Ishikawa (cell line): ENCODE measurements around the gene C14orf132.

Experiments used
- CEBPB ChIP-seq: IDR thresholded peaks from 2 replicates; pipeline ENCODE4 v1.6.1; 2012
- CREB1 ChIP-seq: IDR thresholded peaks from 2 replicates; pipeline ENCODE4 v1.6.1; 2012; ENCODE audit warnings: low read depth
- EGR1 ChIP-seq: IDR thresholded peaks from 2 replicates; pipeline ENCODE4 v1.6.1; 2012
- EP300 ChIP-seq: IDR thresholded peaks from 2 replicates; pipeline ENCODE4 v1.6.1; 2012; ENCODE audit warnings: borderline replicate concordance
- FOXM1 ChIP-seq: IDR thresholded peaks from 2 replicates; pipeline ENCODE4 v1.6.1; 2012; ENCODE audit warnings: low read depth, borderline replicate concordance
- MAX ChIP-seq: IDR thresholded peaks from 2 replicates; pipeline ENCODE4 v1.6.1; 2012
- NFIC ChIP-seq: IDR thresholded peaks from 2 replicates; pipeline ENCODE4 v1.6.1; 2012
- RAD21 ChIP-seq: IDR thresholded peaks from 2 replicates; pipeline ENCODE4 v1.6.1; 2012; ENCODE audit warnings: low read depth
- TAF1 ChIP-seq: IDR thresholded peaks from 2 replicates; pipeline ENCODE4 v1.6.1; 2012; ENCODE audit warnings: low read depth, mild to moderate bottlenecking
- TEAD4 ChIP-seq: IDR thresholded peaks from 2 replicates; pipeline ENCODE4 v1.6.1; 2012
- USF1 ChIP-seq: IDR thresholded peaks from 2 replicates; pipeline ENCODE4 v1.6.1; 2012
- YY1 ChIP-seq: IDR thresholded peaks from 2 replicates; pipeline ENCODE4 v1.6.1; 2012; ENCODE audit warnings: low read depth

- TF ChIP-seq RAD21 (no peak), EP300 (no peak), FOXM1 (no peak), CEBPB (no peak), NFIC (no peak), TEAD4 (no peak), MAX (no peak), YY1 (no peak), CREB1 (no peak), TAF1 (no peak), USF1 (no peak), EGR1 (no peak)
These were observed 100.7 kb downstream of the C14orf132 start for GRCh38 chr14:96139879-96140278.
